ENCODE data around the gene DSPP. TPM values are rescaled to one million over a fixed set of nuclear protein-coding genes. Genes with fewer than 3 reads are reported as not detected.

DSPP gene
- total and polyA plus RNA-seq, 5 experiments from 2014 or later = not detected

- DNase-seq = no peak
- ATAC-seq = no peak
- H3K9me3 Mint-ChIP-seq = peaks cover 0 to 5% (median 0%) of the 10 kb centered on the region in 9 donors
- peaks cover 0 to 10% (median 3%) of the 10 kb centered on the region in 5 donors for H3K27me3 Mint-ChIP-seq
- POLR2A ChIA-PET = no interaction called here
- no peak overlapping the region for H3K27ac Mint-ChIP-seq
- no peaks in the 10 kb centered on the region for H3K4me1 Mint-ChIP-seq
- H3K4me3 Mint-ChIP-seq = no peak overlapping the region
- H3K36me3 Mint-ChIP-seq = peaks cover 0 to 4% (median 0%) of the 10 kb centered on the region in 3 donors
Observed at GRCh38 chr4:87584222-87584908, 24.0 kb upstream of the DSPP start.

DNA sequence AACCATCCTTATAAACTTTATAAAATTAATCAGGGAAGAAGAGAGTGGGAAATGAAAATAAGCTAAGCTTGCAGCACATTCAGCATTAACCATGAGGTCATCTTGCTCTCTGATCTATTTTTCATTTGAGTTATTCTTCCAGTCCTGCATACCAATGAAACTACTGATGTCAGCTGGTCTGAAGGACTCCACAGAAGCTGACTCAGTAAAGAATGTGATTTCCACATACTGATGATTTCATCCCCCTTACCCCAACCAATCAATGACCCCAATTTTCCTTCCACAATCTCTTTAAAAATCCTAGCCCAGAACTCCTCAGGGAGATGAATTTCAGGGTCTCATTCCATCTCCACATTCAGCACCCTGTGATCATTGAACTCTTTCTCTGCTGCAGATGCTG lies 18.8 kb upstream of the DSPP start:
- DNase-seq (no peak), ATAC-seq (no peak)
- peaks cover 0 to 5% (median 0%) of the 10 kb centered on the region in 9 donors for H3K9me3 Mint-ChIP-seq
- peaks cover 0 to 7% (median 2%) of the 10 kb centered on the region in 5 donors for H3K27me3 Mint-ChIP-seq
- peaks cover 0 to 4% (median 0%) of the 10 kb centered on the region in 3 donors for H3K36me3 Mint-ChIP-seq
- H3K4me3 Mint-ChIP-seq = no peak overlapping the region
- POLR2A ChIA-PET = no interaction called here
- H3K27ac Mint-ChIP-seq = no peak overlapping the region
- no peaks in the 10 kb centered on the region for H3K4me1 Mint-ChIP-seq

- no peak for DNase-seq
- no peak for ATAC-seq
- Mint-ChIP-seq H3K4me1 (no peaks in the 10 kb centered on the region), H3K9me3 (peaks cover 0 to 6% (median 0%) of the 10 kb centered on the region in 9 donors), H3K27me3 (peaks cover 0 to 10% (median 4%) of the 10 kb centered on the region in 5 donors), H3K36me3 (no peaks in the 10 kb centered on the region), H3K4me3 (no peak overlapping the region), H3K27ac (no peak overlapping the region)
- POLR2A ChIA-PET = no interaction called here
Observed at GRCh38 chr4:87592124-87592523, 16.2 kb upstream of the DSPP start.

GRCh38 chr4:87601361-87601760 lies 7.0 kb upstream of the DSPP start:
- no peak overlapping the region for H3K4me3 Mint-ChIP-seq
- DNase-seq (no peak), ATAC-seq (no peak)
- POLR2A ChIA-PET = no interaction called here
- H3K27ac Mint-ChIP-seq = no peak overlapping the region
- H3K36me3 Mint-ChIP-seq = peaks cover 0 to 2% (median 0%) of the 10 kb centered on the region in 3 donors
- H3K4me1 Mint-ChIP-seq = no peaks in the 10 kb centered on the region
- H3K27me3 Mint-ChIP-seq = peaks cover 4 to 34% (median 11%) of the 10 kb centered on the region in 5 donors
- peaks cover 0 to 6% (median 0%) of the 10 kb centered on the region in 9 donors for H3K9me3 Mint-ChIP-seq

DNA sequence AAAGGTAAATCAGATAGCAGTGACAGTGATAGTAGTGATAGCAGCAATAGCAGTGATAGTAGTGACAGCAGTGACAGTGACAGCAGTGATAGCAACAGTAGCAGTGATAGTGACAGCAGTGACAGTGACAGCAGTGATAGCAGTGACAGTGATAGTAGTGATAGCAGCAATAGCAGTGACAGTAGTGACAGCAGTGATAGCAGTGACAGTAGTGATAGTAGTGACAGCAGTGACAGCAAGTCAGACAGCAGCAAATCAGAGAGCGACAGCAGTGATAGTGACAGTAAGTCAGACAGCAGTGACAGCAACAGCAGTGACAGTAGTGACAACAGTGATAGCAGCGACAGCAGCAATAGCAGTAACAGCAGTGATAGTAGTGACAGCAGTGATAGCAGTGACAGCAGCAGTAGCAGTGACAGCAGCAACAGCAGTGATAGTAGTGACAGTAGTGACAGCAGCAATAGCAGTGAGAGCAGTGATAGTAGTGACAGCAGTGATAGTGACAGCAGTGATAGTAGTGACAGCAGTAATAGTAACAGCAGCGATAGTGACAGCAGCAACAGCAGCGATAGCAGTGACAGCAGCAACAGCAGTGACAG lies 6.1 kb downstream of the DSPP start:
- Mint-ChIP-seq H3K4me3 (no peak overlapping the region), H3K4me1 (no peaks in the 10 kb centered on the region), H3K27ac (no peak overlapping the region), H3K27me3 (peaks cover 0 to 9% (median 2%) of the 10 kb centered on the region in 5 donors), H3K9me3 (no peaks in the 10 kb centered on the region), H3K36me3 (no peaks in the 10 kb centered on the region)
- ATAC-seq (no peak), DNase-seq (no peak)
- POLR2A ChIA-PET = no interaction called here

DNA sequence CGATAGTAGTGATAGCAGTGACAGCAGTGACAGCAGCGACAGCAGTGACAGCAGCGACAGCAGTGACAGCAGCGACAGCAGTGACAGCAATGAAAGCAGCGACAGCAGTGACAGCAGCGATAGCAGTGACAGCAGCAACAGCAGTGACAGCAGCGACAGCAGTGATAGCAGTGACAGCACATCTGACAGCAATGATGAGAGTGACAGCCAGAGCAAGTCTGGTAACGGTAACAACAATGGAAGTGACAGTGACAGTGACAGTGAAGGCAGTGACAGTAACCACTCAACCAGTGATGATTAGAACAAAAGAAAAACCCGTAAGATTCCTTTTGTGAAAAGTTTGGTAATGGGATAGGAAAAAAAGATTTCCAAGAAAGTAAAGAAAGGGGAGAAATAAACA lies 7.9 kb downstream of the DSPP start:
- DNase-seq = no peak
- H3K4me3 Mint-ChIP-seq = no peak overlapping the region
- ATAC-seq = no peak

DNA sequence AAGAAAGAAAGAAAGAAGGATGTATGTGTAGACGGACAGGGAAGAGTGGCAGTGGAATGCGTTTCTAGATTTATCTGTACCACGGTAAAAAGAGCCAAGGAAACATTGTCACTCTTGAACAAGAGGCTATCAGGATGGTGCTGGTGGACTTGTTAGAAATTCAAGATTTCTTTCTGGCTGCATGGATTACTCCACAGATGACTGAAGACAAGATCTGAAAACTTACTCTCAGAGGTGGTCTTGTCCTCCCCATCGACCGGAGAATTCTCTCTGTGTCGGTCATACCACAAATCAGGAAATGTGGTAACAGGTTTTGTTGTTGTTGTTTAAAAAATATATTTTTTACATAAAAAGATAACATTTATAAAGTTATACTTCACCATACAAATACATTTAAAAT lies 11.8 kb downstream of the DSPP start:
- POLR2A ChIA-PET = no interaction called here
- no peak overlapping the region for H3K4me3 Mint-ChIP-seq
- DNase-seq (no peak), ATAC-seq (no peak)
- no peaks in the 10 kb centered on the region for H3K4me1 Mint-ChIP-seq
- H3K27me3 Mint-ChIP-seq = peaks cover 3 to 28% (median 14%) of the 10 kb centered on the region in 5 donors
- no peaks in the 10 kb centered on the region for H3K9me3 Mint-ChIP-seq
- no peaks in the 10 kb centered on the region for H3K36me3 Mint-ChIP-seq
- H3K27ac Mint-ChIP-seq = no peak overlapping the region

More for the DNA sequence above, 7.9 kb downstream of the DSPP start:
- Mint-ChIP-seq H3K27me3 (peaks cover 3 to 16% (median 4%) of the 10 kb centered on the region in 5 donors), H3K9me3 (no peaks in the 10 kb centered on the region), H3K27ac (no peak overlapping the region), H3K4me1 (no peaks in the 10 kb centered on the region), H3K36me3 (no peaks in the 10 kb centered on the region)
- POLR2A ChIA-PET = no interaction called here

DNA sequence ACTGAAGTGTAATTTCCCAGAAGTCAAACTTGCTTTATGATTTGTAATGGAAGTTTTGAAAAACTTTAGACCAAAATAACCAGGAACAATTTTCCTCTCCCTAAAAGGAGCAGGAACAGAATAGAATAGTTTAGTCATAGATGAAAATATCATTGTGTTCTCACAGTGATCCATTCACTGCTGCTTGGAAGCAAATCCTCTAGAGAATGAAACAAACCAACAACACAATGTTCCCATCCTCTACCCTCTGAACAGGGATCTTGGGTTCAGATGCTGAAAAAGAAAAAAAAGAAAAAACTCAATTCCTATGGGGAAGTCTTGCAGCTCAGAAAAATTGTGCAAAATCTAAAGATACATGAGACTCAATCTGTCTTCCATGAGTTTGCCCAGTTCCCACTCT lies 12.2 kb downstream of the DSPP start:
- POLR2A ChIA-PET = no interaction called here
- ATAC-seq = no peak
- no peak overlapping the region for H3K27ac Mint-ChIP-seq
- peaks cover 3 to 28% (median 14%) of the 10 kb centered on the region in 5 donors for H3K27me3 Mint-ChIP-seq
- H3K4me1 Mint-ChIP-seq = no peaks in the 10 kb centered on the region
- DNase-seq = no peak
- no peak overlapping the region for H3K4me3 Mint-ChIP-seq
- H3K36me3 Mint-ChIP-seq = no peaks in the 10 kb centered on the region
- H3K9me3 Mint-ChIP-seq = no peaks in the 10 kb centered on the region

GRCh38 chr4:87622303-87622702 lies 14.0 kb downstream of the DSPP start:
- no peak overlapping the region for H3K4me3 Mint-ChIP-seq
- peaks cover 0 to 2% (median 0%) of the 10 kb centered on the region in 9 donors for H3K9me3 Mint-ChIP-seq
- POLR2A ChIA-PET = no interaction called here
- H3K27ac Mint-ChIP-seq = no peak overlapping the region
- ATAC-seq (no peak), DNase-seq (no peak)
- H3K27me3 Mint-ChIP-seq = peaks cover 3 to 28% (median 14%) of the 10 kb centered on the region in 5 donors
- no peaks in the 10 kb centered on the region for H3K4me1 Mint-ChIP-seq
- H3K36me3 Mint-ChIP-seq = no peaks in the 10 kb centered on the region

- Mint-ChIP-seq H3K27me3 (peaks cover 3 to 19% (median 14%) of the 10 kb centered on the region in 5 donors), H3K27ac (no peak overlapping the region), H3K4me3 (no peak overlapping the region), H3K36me3 (no peaks in the 10 kb centered on the region), H3K9me3 (peaks cover 0 to 9% (median 0%) of the 10 kb centered on the region in 9 donors), H3K4me1 (no peaks in the 10 kb centered on the region)
- DNase-seq (no peak), ATAC-seq (no peak)
- POLR2A ChIA-PET = no interaction called here
Observed at GRCh38 chr4:87624698-87625097, 16.4 kb downstream of the DSPP start.

GRCh38 chr4:87631668-87632067 lies 23.3 kb downstream of the DSPP start:
- Mint-ChIP-seq H3K4me3 (no peak overlapping the region), H3K27ac (no peak overlapping the region), H3K4me1 (no peaks in the 10 kb centered on the region), H3K36me3 (no peaks in the 10 kb centered on the region), H3K9me3 (peaks cover 0 to 9% (median 0%) of the 10 kb centered on the region in 9 donors), H3K27me3 (peaks cover 3 to 16% (median 9%) of the 10 kb centered on the region in 5 donors)
- POLR2A ChIA-PET = no interaction called here
- DNase-seq (no peak), ATAC-seq (no peak)

DNA sequence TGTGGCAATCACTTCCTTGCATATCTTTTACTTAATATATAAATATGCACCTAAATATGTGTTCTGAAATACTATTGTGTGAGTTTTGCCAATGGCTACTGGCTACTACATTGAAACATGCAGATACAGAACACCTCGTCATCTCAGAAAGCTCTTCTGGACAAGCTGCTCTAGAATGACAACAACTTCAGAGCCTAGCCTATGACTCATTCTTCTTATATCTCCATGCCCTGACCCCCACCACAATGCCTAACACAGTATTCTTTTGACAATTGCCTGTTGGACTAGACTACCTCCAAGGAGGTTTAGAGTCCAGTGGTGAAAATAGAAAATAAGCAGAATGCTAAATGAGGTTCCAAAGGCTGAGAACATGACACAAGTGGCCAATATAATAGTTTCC lies 24.1 kb downstream of the DSPP start:
- Mint-ChIP-seq H3K9me3 (peaks cover 0 to 9% (median 0%) of the 10 kb centered on the region in 9 donors), H3K27me3 (peaks cover 3 to 18% (median 9%) of the 10 kb centered on the region in 5 donors), H3K36me3 (no peaks in the 10 kb centered on the region), H3K4me3 (no peak overlapping the region), H3K27ac (no peak overlapping the region), H3K4me1 (no peaks in the 10 kb centered on the region)
- no peak for ATAC-seq
- DNase-seq = no peak
- POLR2A ChIA-PET = no interaction called here

DNA sequence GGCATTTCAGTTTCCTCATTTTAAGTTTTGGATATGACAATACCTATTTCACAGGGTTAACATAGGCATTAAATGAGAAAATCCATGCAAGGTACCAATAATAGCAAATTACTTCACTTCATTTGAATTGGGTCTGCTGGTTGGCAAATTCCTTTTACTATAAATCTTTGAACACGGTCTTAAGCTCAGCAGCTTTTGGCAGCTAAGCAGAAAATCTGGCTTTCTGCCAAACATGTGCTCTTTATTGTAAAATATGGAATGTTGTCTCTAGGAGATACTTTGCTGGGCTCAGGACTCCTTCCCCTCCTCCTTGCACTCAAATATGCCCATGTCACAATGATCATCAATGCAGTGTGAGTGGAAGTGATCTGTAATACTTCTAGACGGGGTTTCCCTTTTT lies 24.9 kb downstream of the DSPP start:
- H3K36me3 Mint-ChIP-seq = no peaks in the 10 kb centered on the region
- no peak for ATAC-seq
- peaks cover 3 to 18% (median 9%) of the 10 kb centered on the region in 5 donors for H3K27me3 Mint-ChIP-seq
- H3K4me3 Mint-ChIP-seq = no peak overlapping the region
- POLR2A ChIA-PET = no interaction called here
- H3K9me3 Mint-ChIP-seq = peaks cover 0 to 12% (median under 1%) of the 10 kb centered on the region in 9 donors
- no peaks in the 10 kb centered on the region for H3K4me1 Mint-ChIP-seq
- no peak for DNase-seq
- H3K27ac Mint-ChIP-seq = no peak overlapping the region

All from naive thymus-derived CD8-positive, alpha-beta T cell (primary cell).